ENCODE data around the gene TRIM41. TPM values are rescaled to one million over a fixed set of nuclear protein-coding genes. Genes with fewer than 3 reads are reported as not detected.
"Not testable (repeated sequence)": the region's sequence is repeated elsewhere in the genome, so short reads cannot be mapped to it uniquely, and the experiment has no call there.

Gene TRIM41
- total RNA-seq, 1 donor from 2014 or later, result 12.1 TPM

DNA sequence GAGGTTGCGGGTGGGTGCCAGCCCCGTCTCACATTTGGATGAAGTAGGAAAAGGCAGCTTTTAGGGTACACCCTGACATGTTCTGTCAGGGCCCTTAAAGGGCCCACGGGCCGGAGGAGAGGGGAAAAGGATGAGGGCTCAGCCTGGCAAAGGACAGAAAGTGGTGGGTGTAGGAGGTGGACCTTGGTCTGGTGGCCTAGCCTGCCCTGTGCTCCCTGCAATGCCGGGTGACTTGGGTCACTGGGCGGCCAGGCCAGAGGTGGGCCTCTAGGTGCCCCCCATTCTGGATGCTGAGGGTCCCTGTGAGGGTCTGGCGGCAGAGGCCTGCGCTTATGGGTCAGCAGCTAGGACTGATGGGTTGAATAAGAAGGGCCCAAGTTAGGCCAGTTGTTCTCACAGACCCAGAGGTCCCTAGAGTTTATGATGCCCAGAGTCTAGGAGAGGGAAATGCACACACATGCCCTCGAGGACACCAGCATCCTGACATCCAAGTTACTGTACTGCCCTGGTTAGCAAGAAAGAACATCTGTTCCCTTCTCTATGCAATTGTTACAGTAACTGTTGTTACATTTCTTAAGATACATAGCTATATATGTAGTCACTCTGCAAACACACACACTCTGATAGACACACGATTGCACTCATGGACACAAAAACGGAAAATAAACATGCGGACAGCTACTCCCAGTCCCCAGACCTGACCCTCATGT is 30.6 kb upstream of the TRIM41 start:
- no peak for DNase-seq (ENCODE audit: extremely low read depth, low read depth, low spot score)

DNA sequence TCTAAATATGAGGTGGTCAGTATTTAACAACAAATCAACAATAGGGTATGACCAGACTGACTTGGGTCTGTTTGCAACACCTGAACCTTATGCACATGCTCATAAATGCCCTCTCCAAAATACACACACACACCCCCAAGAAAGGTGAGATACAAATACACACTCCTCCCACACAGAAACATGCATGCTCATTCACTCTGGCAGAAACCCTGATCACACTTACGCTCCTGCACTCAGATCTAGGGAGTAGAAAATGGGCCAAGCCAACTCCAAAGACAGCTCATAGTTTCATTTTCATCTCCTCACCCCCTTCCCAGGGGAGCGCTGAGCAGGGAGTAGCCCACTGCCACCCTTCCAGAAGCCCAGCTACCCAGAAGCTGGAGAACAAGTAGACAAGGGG is 29.4 kb upstream of the TRIM41 start:
- no peak for DNase-seq (ENCODE audit: extremely low read depth, low read depth, low spot score)

DNA sequence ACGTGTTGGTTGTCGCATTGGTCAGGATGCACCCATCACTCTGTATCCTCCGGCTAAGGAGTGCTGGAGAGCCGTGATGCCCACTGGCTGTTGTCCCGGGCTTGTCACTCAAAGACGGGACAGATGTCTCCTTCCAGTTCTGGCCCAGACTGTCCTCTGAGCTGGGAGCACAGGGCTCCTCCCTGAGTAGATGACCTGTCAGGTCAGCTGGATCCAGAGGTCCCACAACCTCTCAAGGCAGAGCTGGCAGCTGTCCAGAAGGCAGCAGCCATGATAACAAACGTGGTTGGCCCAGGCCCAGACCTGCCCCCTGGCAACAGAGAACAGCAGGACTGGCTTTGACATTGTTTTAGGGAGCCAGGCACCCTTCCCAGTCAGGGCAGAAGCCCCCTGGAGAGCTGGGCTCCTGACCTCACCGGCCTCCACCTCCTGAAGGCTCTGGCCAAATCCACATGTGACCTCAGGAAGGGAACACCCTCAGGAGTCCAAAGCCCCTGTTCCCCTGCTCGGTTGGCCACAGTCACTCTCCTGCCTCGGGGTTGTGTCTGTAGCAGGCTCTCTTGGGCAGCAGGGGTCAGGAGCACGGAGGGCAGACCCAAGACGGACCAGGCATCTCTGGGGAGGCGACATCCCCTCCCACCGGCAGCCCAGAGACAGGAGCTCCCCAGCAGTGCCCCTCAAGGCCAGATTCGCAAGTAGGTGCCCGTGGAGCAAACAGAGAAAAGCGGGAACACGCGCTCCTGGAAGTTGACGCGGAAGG is 28.4 kb upstream of the TRIM41 start:
- no peak for DNase-seq (ENCODE audit: extremely low read depth, low read depth, low spot score)

DNA sequence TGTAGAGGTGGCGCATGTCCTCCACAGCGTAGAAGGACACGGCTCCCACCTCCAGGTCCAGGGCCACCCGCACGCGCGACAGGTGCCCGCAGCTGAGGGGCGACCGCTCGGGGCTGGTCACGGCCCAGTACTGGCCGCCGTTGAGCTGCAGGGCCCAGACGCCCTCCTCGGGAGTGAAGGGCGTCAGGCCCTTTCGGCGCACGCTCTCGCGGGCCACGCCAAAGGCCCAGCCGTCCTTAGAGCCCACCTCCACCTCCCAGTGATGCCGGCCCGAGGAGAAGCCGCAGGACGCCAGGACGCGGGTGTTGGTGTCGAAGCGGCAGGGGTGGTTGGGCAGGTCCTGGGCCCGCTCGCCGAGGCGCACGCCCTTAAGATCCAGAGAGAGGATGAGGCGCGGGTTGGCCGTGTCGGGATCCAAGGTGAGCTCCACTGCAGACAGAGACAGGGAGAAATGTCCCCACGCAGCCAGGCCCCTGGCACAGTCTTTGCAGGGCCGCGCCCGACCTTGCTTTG is 27.8 kb upstream of the TRIM41 start:
- no peak for DNase-seq (ENCODE audit: extremely low read depth, low read depth, low spot score)

DNA sequence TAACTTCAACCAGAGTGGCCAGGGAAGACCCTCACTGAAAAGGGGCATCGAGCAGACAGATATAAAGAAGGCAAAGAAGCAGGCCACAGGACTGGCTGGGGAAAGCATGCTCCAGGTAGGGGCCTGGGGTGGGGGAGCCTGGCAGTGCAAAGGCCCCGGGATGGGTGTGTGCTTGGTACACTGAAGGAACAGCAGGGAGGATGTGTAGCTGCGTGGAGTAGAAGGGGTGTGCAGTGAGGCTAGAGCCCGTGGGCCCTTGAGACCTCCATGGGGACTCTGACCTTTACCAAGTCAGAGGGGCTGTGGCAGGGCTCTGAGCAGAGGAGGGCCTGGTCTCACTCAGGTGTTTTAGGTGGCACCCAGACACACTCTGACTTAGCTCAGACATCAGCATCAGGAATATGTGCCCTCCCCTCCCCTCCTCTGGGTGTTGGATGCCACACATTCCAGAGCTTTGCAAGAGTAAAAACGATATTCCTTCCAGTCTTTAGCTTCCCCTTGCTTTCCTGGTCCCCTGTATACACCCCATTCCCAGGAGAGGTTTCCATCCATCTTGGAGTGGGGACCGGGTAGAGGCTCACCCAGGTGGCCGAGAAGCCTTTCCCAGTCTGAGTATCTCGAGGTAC is 25.6 kb upstream of the TRIM41 start:
- no peak for DNase-seq (ENCODE audit: extremely low read depth, low read depth, low spot score)

DNA sequence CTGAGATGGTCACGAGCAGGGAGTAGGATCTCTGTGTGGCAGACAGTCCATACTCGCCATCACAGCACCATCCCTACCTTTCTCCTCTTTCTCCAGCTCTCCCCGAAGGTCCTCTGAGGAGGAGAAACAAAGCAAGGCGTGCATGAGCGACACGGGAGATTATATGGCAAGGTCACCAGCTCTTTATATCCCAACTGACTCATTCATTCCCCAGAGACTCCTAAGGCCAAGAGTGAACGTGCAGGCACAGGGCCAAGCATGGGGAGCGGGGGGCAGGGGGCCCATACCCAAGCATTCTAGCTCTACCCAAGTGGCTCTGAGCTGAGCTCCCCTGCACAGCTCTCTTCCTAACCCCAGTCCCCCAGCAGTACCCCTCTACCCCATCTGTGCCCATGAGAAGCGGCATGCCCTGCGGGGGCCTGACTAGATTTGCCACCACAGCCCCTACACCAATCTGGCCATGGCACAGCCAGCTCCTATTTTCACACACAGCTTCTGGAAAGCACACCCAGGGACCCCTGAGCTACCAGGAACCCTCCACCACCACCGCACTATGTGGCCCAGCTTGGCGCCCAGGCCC is 24.9 kb upstream of the TRIM41 start:
- DNase-seq (ENCODE audit: extremely low read depth, low read depth, low spot score), result no peak

DNA sequence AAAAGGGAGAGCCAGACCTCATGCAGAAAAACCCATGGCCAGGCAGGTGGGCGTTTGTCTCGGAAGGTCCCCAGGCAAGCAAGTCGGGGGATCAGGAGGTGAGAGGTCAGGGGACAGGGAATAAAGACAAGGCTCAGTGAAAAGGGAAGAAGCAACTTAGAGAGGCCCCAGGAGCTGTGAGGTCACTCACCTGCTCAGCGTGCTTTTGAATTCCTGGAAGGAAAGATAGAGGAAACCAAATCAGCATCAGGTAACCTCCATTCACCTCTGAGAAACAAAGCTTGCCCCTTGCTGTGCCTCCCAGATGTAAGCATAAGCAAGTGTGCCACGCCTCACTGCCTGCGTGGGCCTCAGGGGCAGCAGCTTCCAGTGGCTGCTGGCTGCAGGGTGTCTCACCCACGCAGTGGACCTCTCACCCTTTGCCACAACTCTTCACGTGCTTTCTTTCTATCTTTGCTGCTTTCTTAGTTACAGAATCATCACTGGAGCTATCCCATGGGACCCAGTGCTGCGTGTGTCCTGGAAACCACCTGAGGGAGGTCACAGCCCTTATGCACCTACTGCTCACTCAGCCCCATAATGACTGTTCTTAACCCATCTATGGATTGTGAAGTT is 24.1 kb upstream of the TRIM41 start:
- DNase-seq (ENCODE audit: extremely low read depth, low read depth, low spot score), result no peak

DNA sequence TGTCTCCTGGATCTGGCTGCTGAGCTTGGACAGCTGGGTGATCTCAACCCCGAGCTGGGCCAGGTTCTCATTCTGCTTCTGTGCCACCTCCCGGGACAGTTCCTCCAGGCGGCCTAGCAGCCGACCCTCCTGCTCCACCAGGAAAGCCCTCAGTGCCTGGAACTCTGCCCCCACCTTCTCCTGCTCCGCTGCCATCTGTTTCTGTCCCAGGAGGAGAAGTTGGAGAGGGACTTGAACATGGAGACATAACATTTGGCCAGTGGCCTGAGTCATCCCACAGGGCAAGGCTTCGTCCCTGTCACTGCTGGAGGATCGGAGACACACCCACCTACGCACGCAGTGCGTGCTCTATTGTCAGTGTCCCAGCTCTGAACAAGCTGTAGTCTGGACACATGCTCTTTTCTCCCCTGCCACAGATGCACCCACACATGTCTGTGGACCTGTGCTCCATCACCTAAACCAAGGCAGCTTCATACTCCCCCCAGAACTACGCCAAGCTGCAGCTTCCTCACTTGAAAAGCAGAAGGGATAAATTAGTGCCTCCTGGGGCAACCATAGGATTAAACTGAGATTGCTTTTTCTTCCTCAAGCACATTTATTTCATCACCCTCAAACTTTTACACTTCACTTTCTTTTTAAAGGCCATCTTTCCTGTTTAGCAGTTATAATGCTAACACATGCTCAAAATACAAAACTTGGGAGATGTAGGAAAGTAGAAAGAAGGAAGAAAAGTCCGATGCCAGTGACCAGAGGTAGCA is 23.0 kb upstream of the TRIM41 start:
- DNase-seq (ENCODE audit: extremely low read depth, low read depth, low spot score), result no peak

DNA sequence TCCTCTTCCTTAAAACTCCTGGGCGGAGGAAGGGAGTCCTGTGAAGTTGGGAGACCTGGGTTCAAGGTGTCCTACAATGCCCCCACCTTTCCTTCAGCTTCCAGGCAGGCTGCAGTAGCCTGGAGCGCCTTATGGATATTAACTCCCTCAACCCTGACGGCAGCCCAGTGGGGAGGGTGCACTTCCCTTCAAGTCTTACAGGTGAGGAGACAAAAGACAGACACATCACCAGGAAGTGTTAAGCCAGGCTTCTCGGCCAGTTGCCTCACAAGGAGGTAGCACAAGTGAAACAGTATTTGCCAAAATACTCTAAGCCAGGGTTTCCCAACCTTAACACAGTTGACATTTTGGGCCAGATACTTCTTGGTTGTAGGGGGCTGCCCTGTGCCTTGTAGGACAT is 22.3 kb upstream of the TRIM41 start:
- DNase-seq (ENCODE audit: extremely low read depth, low read depth, low spot score), result no peak

DNA sequence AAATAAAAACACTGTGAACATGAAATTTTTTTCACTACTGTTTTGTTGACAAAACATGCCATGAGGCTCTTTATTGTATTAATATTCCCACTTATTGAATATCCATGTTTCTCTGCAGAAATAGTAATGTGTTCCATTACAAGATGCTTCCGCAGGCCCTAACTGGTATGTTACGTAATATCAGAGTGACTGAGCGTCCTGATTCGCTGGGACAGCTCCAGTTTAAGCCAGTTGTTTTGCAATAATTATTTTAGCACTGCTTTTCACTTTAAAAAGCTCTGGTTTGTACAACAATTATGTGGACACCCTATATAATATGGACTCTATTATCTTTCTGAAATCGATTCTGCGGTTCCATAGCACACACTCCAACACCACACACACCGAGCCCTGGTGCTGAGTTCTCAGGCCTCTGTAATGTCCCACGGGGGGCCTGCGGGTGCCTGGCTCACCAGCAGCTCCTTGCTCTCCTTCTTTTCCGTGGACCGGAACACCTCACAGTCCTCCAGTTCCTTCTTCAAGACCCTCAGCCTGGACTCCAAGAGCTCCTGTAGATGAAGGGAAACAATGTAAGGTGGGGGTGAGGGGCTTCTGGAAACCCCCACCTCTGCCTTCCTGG is 19.9 kb upstream of the TRIM41 start:
- DNase-seq (ENCODE audit: extremely low read depth, low read depth, low spot score), result no peak

DNA sequence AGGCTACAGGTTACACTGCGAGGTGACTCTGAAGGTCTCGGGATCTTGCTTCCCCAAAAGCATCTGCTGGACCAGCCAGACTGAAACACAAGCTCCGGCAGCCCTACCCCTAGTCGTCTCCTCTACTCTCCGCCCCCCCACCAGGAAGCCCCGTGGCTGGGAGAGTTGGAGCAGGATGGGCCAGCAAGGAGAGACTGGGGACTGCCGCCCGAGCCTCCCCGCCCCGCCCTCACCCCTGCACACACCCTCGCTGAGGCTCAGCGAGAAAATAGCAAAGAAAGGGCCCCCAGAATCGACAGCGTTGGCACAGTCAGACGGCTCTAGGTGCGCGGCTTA is 19.3 kb upstream of the TRIM41 start:
- no peak for DNase-seq (ENCODE audit: extremely low read depth, low read depth, low spot score)

DNA sequence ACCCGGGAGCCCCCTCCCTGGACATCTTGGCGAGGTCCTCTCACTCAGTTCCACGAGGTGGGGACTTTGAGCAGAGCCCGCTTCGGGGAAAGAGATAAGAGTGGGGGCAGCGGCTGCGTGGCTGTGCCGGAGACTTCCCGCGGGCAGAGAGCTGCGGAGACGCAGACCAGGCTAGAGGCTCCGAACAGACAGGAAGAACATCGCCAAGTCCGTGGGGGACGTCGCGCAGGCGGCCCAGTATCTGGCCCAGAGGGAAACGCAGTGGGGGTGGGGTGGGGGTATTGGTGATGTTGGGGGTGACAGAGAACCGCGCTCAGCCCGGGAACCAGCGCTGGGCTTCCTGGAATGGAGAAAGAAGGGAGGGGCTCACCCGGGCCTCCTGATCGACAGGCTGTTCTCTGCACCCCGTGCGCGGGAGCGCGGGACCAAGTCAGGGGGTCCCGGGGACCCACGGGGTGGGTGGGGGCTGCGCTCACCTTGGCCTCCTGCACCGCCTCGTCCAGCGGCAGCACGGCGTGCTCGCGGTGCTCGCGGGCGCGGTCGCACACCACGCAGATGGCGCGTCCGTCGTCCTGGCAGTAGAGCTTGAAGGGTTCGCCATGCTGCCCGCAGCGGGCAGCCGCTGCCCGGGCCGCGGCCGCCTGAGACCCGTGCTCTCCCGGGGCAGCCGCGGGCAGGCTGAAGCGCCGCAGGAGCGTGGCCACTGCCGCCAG is 18.8 kb upstream of the TRIM41 start:
- DNase-seq (ENCODE audit: extremely low read depth, low read depth, low spot score), result no peak

DNA sequence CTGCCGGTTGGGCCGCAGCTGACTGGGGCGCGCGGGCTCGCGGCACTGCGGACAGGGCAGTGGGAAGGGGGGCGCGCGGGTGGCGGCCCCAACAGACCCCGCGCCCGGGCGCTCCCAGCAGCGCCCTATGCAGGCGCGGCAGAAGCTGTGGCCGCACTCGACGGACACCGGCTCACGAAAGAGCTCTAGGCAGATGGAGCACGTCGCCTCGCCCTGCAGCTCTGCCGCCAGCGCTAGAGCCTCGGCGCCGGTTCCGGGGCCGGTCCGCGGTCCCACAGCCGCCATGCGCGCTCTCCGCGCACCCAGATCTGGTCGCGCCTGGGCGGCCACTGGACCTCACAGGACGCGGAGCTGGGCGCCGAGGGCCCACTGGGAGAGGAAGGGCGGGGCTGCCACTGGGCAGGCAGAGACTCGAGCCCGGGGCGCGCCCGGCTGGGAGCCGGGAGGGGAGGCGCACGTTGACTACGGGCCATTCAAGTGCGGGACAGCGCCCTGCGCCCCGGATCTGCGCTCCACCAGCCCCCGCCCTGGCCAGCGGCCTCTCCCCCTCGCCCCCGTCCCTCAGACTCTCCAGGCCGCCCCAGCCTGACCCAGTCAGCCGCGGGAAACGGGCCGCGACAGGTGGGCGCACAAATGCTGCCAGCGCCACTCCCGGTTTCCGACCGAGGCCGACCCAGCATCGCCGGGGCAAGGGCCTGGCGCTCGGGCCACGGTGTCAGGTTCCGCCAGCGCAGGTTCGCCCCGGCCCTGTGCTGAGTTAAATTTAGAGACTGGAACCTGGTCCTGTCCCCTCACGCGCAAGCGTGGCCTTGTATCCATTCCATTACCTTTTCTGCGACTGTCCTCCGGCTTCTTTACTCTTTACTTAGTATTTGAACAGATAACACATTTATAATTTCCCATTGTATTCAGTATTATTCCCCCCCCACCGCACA is 18.0 kb upstream of the TRIM41 start, which contains the start of gene TRIM7:
TRIM7 (minus strand) TSS at position 371 of the 935 bp plus-strand sequence; CDS start at position 285, 86 bp downstream.
- no peak for DNase-seq (ENCODE audit: extremely low read depth, low read depth, low spot score)

DNA sequence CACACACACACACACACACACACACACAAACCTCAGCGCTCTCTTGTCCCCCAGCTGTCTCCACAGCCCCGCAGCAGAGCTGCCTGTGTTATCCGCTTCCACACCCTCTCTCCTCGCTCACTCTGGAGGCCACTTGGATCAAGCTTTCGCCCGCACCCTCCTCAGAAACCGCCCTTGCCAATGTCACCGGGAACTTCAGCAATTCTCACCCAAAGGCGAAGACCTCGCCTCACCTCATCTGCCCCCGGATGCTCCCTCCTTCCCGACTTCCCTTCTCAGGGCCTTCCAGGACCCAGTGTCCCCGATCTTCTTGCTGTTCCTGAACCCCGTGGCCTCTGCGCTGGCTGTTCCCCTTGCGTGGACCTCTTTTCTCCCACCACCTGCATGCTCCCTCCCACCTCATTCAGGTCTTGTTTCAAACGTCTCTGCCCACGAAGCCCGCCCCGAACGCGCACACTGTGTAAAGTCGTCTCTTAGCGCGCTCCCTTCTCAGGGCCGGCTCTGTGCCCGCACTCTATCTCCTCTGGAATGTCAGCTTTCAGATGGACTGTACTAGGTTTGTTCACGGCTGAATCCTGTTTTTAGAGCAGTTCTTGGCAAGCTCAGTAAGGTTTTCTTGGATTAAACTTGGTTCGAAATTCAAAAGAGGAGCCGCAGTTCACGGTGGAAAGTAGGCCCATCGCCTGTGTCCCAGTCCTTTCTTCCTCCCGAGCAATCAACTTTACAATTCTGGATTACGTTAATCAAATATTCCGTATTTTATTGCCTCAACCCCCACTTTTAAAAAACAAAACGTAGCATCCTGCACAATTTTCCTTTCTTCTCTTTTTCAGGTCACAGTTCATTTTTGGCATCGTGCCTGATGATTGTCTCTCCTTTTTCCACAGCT is 17.1 kb upstream of the TRIM41 start:
- DNase-seq (ENCODE audit: extremely low read depth, low read depth, low spot score), result no peak

DNA sequence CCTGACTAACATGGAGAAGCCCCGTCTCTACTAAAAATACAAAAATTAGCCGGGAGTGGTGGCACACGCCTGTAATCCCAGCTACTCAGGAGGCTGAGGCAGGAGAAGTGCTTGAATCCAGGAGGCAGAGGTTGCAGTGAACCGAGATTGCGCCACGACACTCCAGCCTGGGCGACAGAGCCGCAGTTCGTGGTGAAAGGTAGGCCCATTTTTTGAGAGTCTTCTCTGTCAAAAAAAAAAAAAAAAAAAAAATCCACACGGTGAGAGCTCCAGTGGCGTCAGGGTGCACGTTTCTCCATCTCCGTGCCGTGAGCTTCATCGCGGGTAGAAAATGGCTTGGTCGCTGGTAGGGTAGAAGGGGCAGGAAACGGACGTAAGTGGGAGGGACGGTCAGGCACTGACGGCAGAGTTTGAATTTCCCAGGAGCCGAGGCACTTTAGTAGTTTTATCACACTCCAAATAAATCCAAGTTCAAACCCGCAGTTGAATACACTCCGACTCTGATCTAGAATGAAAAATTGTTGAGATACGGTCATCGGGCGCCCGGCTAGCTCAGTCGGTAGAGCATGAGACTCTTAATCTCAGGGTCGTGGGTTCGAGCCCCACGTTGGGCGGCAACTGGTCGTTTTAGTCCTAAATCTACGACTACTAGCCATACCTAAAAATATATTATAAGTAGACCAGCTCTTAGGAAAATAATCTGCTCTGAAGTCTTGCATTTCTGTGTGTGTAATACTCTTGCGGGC is 15.7 kb upstream of the TRIM41 start:
- peak; percentile 86 for DNase-seq (ENCODE audit: extremely low read depth, low read depth, low spot score)

DNA sequence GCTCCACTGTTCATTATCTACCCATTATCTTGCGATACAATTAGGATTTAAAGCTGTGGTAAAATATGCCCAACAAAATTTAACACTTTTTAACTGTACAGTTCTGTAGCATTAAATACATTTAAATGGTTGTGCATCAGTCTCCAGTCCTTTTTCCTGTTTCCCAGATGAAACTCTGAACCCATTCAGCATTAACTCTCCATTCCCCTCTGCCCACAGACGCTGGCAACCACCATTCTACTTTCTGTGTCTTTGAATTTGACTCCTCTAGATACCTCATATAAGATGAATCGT is 15.2 kb upstream of the TRIM41 start:
- no peak for DNase-seq (ENCODE audit: extremely low read depth, low read depth, low spot score)

DNA sequence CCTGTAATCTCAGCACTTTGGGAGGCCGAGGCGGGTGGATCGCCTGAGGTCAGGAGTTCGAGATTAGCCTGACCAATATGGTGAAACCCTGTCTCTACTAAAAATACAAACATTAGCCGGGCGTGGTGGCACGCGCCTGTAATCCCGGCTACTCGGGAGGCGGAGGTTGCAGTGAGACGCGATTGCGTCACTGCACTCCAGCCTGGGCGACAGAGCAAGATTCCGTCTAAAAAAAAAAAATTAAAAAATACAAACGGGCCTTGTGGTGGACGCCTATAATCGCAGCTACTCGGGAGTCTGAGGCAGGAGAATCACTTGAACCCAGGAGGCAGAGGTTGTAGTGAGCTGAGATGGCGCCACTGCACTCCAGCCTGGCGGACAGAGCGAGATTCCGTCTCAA is 14.1 kb upstream of the TRIM41 start:
- DNase-seq (ENCODE audit: extremely low read depth, low read depth, low spot score), result not testable (repeated sequence)

Data from glomerular endothelial cell (primary cell).